Cardiac septum (tissue), 1 donor: ENCODE results near the gene PES1. TPM values are rescaled to one million over a fixed set of nuclear protein-coding genes. Genes with fewer than 3 reads are reported as not detected.

Experiments
- DNase-seq: peaks from one replicate; pipeline ENCODE4 v3.0.0-alpha.2; 2020; ENCODE audit warnings: low spot score
- intact Hi-C: fragments of 100-400 bp; cut with DNase I; formaldehyde crosslinking; loops from one replicate; pipeline ENCODE4 v1.14.0; 2022
- total RNA-seq: library from RNA; stranded (reverse); fragmentation: NEBNext Ultra II Directional; extraction: Animal tissue kit (Norgen Biotek cat#: 25700); gene quantifications from one replicate; pipeline ENCODE4 v1.2.1, GENCODE V29; 2021
- donor health status: DM: no; HTN: no; CAD: no.

PES1 gene
- total RNA-seq, 1 donor from 2014 or later, result 28.1 TPM

DNA sequence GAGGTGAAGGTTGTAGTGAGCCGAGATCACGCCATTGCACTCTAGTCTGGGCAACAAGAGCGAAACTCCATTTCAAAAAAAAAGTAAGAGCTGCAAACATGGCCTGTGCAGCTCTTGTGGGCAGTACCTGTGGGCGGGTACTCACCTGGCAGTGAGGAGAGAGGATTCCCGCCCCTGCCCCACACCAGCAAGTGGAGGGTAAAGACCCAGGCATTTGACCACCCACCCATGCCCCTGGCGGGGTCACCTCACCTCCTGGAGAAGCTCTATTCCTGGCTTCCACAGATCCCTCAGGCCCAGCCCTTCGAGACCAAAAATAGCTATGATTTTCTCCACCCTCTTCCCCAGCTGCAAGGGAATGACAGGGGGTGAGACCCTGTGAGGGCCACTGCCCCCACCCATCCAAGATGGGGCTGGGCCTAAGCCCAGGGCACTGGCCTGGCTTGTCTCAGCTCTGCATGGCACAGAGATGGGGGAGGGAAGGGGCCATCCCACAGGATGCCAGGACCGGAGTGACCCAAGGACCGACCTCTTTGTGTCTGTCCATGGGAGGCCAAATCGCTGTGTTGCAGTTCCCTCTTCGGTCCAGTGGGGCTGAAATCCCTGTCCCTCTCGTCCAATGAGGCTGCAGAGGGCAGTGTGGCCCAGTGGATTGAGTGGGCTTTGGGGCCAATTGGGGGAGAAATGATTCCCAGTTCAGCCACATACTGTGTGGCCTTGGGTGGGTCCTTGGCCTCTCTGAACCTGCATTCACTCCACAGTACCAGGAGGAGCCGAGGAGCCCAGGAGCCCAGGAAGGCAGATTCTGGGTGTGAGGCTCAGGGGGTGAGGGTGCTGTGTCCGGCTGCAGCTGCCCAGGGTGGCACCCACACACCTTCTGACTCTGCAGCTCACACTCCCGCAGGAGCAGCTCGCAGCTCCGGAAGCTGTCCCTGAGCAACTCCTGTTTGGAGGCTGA is 59.8 kb downstream of the PES1 start:
- intact Hi-C loops, result no loop called here
- DNase-seq, result no peak

DNA sequence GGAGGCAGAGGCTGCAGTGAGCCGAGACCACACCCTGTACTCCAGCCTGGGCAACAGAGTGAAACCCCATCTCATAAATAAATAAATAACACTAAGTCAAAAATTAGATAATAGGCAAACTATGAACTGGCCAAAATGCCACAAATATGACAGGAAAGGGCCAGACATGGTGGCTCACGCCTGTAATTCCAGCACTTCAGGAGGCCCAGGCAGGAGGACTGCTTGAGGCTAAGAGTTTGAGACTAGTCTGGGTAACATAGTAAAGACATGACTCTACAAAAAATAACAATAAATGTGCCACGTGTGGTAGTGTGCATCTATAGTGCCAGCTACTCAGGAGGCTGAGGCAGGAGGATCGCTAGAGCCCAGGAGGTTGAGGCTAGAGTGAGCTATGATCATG is 65.1 kb downstream of the PES1 start:
- no peak for DNase-seq
- intact Hi-C loops, result no loop called here

Other genes starting within 250 kb of the PES1 start
- 106 TPM for gene SF3A1, start 235.0 kb downstream of the PES1 start, total RNA-seq
- 0.78 TPM for gene CCDC157, start 234.9 kb downstream of the PES1 start, total RNA-seq
- gene RNF215, start 204.5 kb downstream of the PES1 start, total RNA-seq, result 10.5 TPM
- 1.3 TPM for gene SEC14L2, start 194.9 kb downstream of the PES1 start, total RNA-seq
- gene MTFP1, start 166.1 kb downstream of the PES1 start, total RNA-seq, result 10.2 TPM
- not detected for gene SEC14L3, start 119.9 kb downstream of the PES1 start, total RNA-seq
- 0.11 TPM for gene SEC14L4, start 86.2 kb downstream of the PES1 start, total RNA-seq
- gene SEC14L6, start 45.2 kb downstream of the PES1 start, total RNA-seq, result 0.40 TPM
- gene GAL3ST1, start 17.2 kb downstream of the PES1 start, total RNA-seq, result 0.32 TPM
- 10.3 TPM for gene TCN2, start 15.3 kb upstream of the PES1 start, total RNA-seq
- gene SLC35E4, start 43.9 kb upstream of the PES1 start, total RNA-seq, result 4.2 TPM
- 3.4 TPM for gene DUSP18, start 76.0 kb upstream of the PES1 start, total RNA-seq
- 8.9 TPM for gene OSBP2, start 103.0 kb upstream of the PES1 start, total RNA-seq